Dedifferentiated amniotic fluid mesenchymal stem cell (primary cell): Measurements from ENCODE around the gene NCOR2.

Source experiments
- DNase-seq: peaks from one replicate; pipeline ENCODE4 v3.0.0-alpha.2; 2016; ENCODE audit errors: extremely low spot score

The NCOR2 gene

GRCh38 chr12:124566997-124567672 lies at the start of gene NCOR2:
TSS of gene NCOR2 (minus strand) at chr12:124567612. CDS start at chr12:124495251, 72,361 bp downstream.
- no peak for DNase-seq

- DNase-seq = no peak
Measured at GRCh38 chr12:124616394-124617221, 49.2 kb upstream of the NCOR2 start.

GRCh38 chr12:124614512-124615292 lies 47.3 kb upstream of the NCOR2 start:
- DNase-seq = no peak

- DNase-seq = peak; percentile 41
Measured at GRCh38 chr12:124613151-124613585, 45.8 kb upstream of the NCOR2 start.

GRCh38 chr12:124612410-124612680 lies 44.9 kb upstream of the NCOR2 start:
- no peak for DNase-seq

GRCh38 chr12:124611559-124612409 lies 44.4 kb upstream of the NCOR2 start:
- no peak for DNase-seq

GRCh38 chr12:124610629-124611558 lies 43.5 kb upstream of the NCOR2 start:
- DNase-seq = no peak

GRCh38 chr12:124610021-124610612 lies 42.7 kb upstream of the NCOR2 start:
- DNase-seq = no peak

- no peak for DNase-seq
Measured at GRCh38 chr12:124609041-124609989, 41.9 kb upstream of the NCOR2 start.

- DNase-seq = no peak
Measured at GRCh38 chr12:124608450-124608870, 41.0 kb upstream of the NCOR2 start.

GRCh38 chr12:124607681-124608425 lies 40.4 kb upstream of the NCOR2 start:
- no peak for DNase-seq

GRCh38 chr12:124605883-124606774 lies 38.7 kb upstream of the NCOR2 start:
- DNase-seq = no peak

- no peak for DNase-seq
Measured at GRCh38 chr12:124605150-124605882, 37.9 kb upstream of the NCOR2 start.

GRCh38 chr12:124604264-124604680 lies 36.9 kb upstream of the NCOR2 start:
- no peak for DNase-seq

GRCh38 chr12:124603831-124604251 lies 36.4 kb upstream of the NCOR2 start:
- DNase-seq = no peak

GRCh38 chr12:124603100-124603541 lies 35.7 kb upstream of the NCOR2 start:
- no peak for DNase-seq
